Fibroblast of mammary gland (primary cell): ENCODE data around the gene UBE2L5.

Experiments used
- DNase-seq: peaks from one replicate; pipeline ENCODE4 v3.0.0-alpha.2; 2010; ENCODE audit warnings: low read depth
- H3K4me3 ChIP-seq: 2 replicates; pipeline ENCODE4 v1.5.1; 2011; ENCODE audit warnings: low read depth, mild to moderate bottlenecking, low read length, moderate library complexity; ENCODE audit not compliant: control insufficient read depth
- TF ChIP-seq, protein P1 (sequence below): conservative IDR thresholded peaks from 2 replicates; pipeline ENCODE4 v1.5.1; 2011; ENCODE audit warnings: low read depth, low read length, inconsistent platforms; ENCODE audit not compliant: control insufficient read depth, insufficient read depth

UBE2L5 gene

DNA sequence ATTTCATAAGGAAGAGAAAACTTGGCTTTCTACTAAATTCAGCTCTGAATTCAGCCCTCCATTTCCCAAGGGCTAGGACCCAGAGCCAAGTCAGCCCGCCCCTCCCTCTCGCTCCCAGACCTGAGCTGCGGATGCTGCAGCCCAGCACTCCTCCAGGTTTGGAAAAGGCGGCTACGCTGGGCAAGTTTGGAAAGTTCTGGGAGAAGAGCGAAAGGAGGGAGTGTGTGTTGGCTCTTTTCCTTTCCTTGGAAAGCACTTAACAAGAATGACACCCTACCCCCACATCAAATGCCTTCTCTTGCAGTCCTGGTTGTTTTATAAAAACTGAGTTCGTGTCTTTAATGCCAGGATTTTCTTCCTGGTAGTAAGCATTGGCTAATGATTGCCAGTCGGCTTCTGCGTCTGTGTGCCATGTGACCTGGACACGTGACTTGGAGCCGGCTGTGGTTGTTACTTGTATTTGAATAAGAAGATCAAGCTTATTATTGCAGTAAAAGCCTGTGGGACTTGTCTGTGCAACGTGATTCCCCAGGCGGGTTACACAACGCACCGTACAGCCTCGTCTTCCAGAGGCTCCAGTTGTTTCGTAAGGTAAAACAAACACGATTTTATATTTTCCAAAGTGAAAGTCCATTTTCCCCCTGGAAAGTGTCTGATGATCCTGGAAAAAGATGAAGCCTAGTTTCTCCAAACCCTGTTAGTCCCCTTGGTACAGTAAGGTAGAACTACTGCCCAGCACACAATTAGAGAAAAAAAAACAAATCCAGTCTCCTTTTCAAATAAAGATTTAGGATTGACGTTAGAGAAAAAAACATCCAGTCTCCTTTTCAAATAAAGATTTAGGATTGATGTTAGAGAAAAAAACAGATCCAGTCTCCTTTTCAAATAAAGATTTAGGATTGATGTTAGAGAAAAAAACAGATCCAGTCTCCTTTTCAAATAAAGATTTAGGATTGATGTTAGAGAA lies 26.8 kb upstream of the UBE2L5 start:
- DNase-seq, result peak; percentile 96
- peak overlapping the region; percentile 65 for H3K4me3 ChIP-seq
- TF ChIP-seq, protein P1, sequence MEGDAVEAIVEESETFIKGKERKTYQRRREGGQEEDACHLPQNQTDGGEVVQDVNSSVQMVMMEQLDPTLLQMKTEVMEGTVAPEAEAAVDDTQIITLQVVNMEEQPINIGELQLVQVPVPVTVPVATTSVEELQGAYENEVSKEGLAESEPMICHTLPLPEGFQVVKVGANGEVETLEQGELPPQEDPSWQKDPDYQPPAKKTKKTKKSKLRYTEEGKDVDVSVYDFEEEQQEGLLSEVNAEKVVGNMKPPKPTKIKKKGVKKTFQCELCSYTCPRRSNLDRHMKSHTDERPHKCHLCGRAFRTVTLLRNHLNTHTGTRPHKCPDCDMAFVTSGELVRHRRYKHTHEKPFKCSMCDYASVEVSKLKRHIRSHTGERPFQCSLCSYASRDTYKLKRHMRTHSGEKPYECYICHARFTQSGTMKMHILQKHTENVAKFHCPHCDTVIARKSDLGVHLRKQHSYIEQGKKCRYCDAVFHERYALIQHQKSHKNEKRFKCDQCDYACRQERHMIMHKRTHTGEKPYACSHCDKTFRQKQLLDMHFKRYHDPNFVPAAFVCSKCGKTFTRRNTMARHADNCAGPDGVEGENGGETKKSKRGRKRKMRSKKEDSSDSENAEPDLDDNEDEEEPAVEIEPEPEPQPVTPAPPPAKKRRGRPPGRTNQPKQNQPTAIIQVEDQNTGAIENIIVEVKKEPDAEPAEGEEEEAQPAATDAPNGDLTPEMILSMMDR, result no peak

DNA sequence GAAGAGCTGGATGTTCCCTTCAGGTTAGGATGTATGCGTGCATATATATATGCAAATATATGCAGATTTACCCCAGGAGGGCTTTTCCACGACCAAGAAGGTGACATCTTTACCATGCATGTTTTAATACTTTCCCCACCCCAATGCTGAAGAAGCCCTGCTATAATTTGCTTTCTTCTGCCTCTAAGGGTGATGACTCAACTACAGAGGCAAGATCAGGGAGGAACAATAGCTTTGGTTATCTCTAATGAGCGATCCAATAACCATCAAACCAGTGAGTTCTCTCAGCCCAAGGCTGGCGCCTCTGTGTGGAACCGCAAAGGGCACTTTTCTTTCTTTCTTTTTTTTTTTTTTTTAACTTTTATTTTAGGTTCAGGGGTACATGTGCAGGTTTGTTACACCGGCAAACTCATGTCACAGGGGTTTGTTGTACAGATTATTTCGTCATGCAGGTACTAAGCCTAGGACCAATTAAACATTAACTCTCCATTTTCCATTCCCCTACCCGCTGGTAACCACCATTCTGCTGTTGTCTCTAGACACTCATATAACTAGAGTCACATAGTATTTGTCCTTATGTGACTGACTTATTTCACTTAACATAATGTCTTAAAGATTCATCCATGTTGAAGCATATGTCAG lies 25.7 kb upstream of the UBE2L5 start:
- H3K4me3 ChIP-seq, result no peak overlapping the region
- TF ChIP-seq, protein P1, result no peak
- DNase-seq, result no peak

- DNase-seq, result peak; percentile 58
- TF ChIP-seq, protein P1, result no peak
- H3K4me3 ChIP-seq, result no peak overlapping the region
Measured at GRCh38 chr13:30398601-30399072, 23.7 kb upstream of the UBE2L5 start.

- no peak overlapping the region for H3K4me3 ChIP-seq
- no peak for DNase-seq
- TF ChIP-seq, protein P1, result no peak
Measured at GRCh38 chr13:30400376-30400775, 21.9 kb upstream of the UBE2L5 start.

DNA sequence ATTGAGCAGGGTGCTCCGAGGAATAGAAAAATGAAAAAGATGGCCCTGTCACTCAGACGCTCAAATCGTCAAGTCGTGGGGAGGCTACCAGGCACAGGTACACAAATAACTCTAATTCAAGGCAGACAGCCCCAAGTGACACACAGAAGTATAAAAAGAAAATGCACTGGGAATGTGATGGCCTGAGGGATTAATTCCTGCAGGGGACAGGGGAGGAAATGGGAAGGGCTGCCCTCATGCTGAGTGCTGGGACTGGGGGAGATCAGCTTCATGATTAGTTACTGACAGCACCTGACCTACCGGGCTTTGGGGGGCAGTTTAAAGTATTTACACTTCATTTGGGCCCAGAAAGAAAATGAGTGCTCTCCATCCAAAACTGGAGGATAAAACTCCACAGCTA lies 20.9 kb upstream of the UBE2L5 start:
- DNase-seq, result no peak

GRCh38 chr13:30403456-30403855 lies 18.8 kb upstream of the UBE2L5 start:
- no peak overlapping the region for H3K4me3 ChIP-seq
- no peak for DNase-seq
- TF ChIP-seq, protein P1, result no peak

More for the DNA sequence above, 20.9 kb upstream of the UBE2L5 start:
- TF ChIP-seq, protein P1, result no peak
- no peak overlapping the region for H3K4me3 ChIP-seq
